Transverse colon (tissue), 4 donors: Measurements from ENCODE around the gene TREH. TPM values are rescaled to one million over a fixed set of nuclear protein-coding genes. Genes with fewer than 3 reads are reported as not detected.

Experiments used
- DNase-seq: peaks from one replicate; pipeline ENCODE4 v3.0.0-alpha.2; 2019
- H3K27ac ChIP-seq, 4 donors: fragments of 200-600 bp; sonication (generic); 2 replicates each; pipeline ENCODE4 v1.5.1; 2016 to 2018; ENCODE audit warnings: inconsistent platforms in 4 of 4
- H3K27me3 ChIP-seq: fragments of 200-600 bp; sonication (generic); 2 replicates; pipeline ENCODE4 v1.5.1; 2017; ENCODE audit warnings: inconsistent platforms
- H3K36me3 ChIP-seq, 4 donors: fragments of 200-600 bp; sonication (generic); 2 replicates each; pipeline ENCODE4 v1.5.1; 2017 to 2019; ENCODE audit warnings: inconsistent platforms in 4 of 4
- H3K4me1 ChIP-seq, 4 donors: fragments of 200-600 bp; sonication (generic); 2 replicates each; pipeline ENCODE4 v1.5.1; 2017 to 2020; ENCODE audit warnings: inconsistent platforms in 4 of 4
- H3K4me3 ChIP-seq, 4 donors: fragments of 200-600 bp; sonication (generic); 1 replicate in 1 of 4; 2 replicates in 3 of 4; pipeline versions ENCODE4 v1.5.1 to v1.6.1; 2017 to 2019; ENCODE audit warnings: inconsistent platforms in 4 of 4
- H3K9me3 ChIP-seq, 2 donors: fragments of 200-600 bp; sonication (generic); 2 replicates each; pipeline ENCODE4 v1.5.1; 2017 to 2019; ENCODE audit warnings: inconsistent platforms in 2 of 2
- CTCF ChIP-seq, 5 experiments: fragments of 200-600 bp in 3 of 5; fragments of 450-650 bp in 2 of 5; sonication (generic) in 3 of 5; IDR thresholded peaks; 1 replicate in 2 of 5; 2 replicates in 3 of 5; pipeline ENCODE4 v1.5.1; 2016 to 2017; ENCODE audit warnings: antibody characterized with exemption in 5 of 5, inconsistent platforms in 3 of 5, mild to moderate bottlenecking in 2 of 5, moderate library complexity in 1 of 5
- EP300 ChIP-seq: sonication (generic); formaldehyde crosslinking; IDR thresholded peaks from one replicate; pipeline ENCODE4 v1.6.1; 2017; ENCODE audit warnings: antibody characterized with exemption, low read depth
- POLR2A ChIP-seq: fragments of 450-650 bp; IDR thresholded peaks from one replicate; pipeline ENCODE4 v1.6.1; 2016; ENCODE audit warnings: antibody characterized with exemption, mild to moderate bottlenecking, moderate library complexity
- POLR2AphosphoS5 ChIP-seq, 3 donors: sonication (generic); formaldehyde crosslinking; IDR thresholded peaks; one replicate each; pipeline ENCODE4 v1.6.1; 2016; ENCODE audit warnings: antibody characterized with exemption in 3 of 3
- WGBS, 2 donors: methylation state at CpG; one replicate each; pipeline ENCODE4 v1.1.5; 2018; ENCODE audit warnings: low coverage in 1 of 2; 5-methylcytosine and 5-hydroxymethylcytosine counted together
- in situ Hi-C, 4 donors: fragments of 200-750 bp; cut with MboI; loops; one replicate each; pipeline versions ENCODE4 v1.15.0 to v1.15.1; 2017; ENCODE audit warnings: low sequenced_read_pairs in 3 of 4, low pct_ligation_motif_present in 1 of 4, low pct_unique_long_range_greater_than_20kb in 1 of 4
- intact Hi-C: fragments of 100-400 bp; cut with DNase I; formaldehyde crosslinking; loops from one replicate; pipeline ENCODE4 v1.15.1; 2023; ENCODE audit warnings: low total_unique reads
- total RNA-seq, 4 donors: library from RNA; depleted of rRNA; stranded (reverse); fragments of >200 nt; gene quantifications; one replicate each; pipeline ENCODE4 v1.1.0, GENCODE V29; 2016

The TREH gene
- total RNA-seq, 4 donors from 2014 or later, result 4.9 to 5.6 TPM; not detected in 2

- Histone ChIP-seq H3K27ac (peak overlapping the region; percentile 74 to 90 (median 80)), H3K4me3 (peak overlapping the region in 2 of 4 donors; percentile 43 to 56), H3K4me1 (peaks cover 16 to 55% (median 41%) of the 10 kb centered on the region in 4 donors), H3K9me3 (no peaks in the 10 kb centered on the region), H3K36me3 (no peaks in the 10 kb centered on the region), H3K27me3 (no peaks in the 10 kb centered on the region)
- WGBS, 2 donors, result 49% methylated on average over 9 of the region's 9 CpGs; no CpG with 5 or more reads in 1 of the 2 donors
- intact Hi-C loops, result no loop called here
- TF ChIP-seq POLR2AphosphoS5 (IDR thresholded peaks at IDR 0.05) (peak in 2 of 3 donors; percentile 38 to 66), EP300 (no peak), CTCF (IDR thresholded peaks at IDR 0.05) (no peak)
- DNase-seq, result no peak
- in situ Hi-C loops, result no loop called here
Observed at GRCh38 chr11:118622376-118623268, 56.8 kb downstream of the TREH start.

- 48% methylated on average over 4 of the region's 4 CpGs; no CpG with 5 or more reads in 1 of the 2 donors for WGBS, 2 donors
- no peaks in the 10 kb centered on the region for H3K36me3 ChIP-seq
- H3K27me3 ChIP-seq, result no peaks in the 10 kb centered on the region
- no peak for DNase-seq
- H3K27ac ChIP-seq, result peak overlapping the region; percentile 74 to 90 (median 80)
- TF ChIP-seq EP300 (no peak), CTCF (IDR thresholded peaks at IDR 0.05) (no peak), POLR2AphosphoS5 (IDR thresholded peaks at IDR 0.05) (no peak), POLR2A (no peak)
- H3K4me3 ChIP-seq, result peak overlapping the region in 3 of 4 donors; percentile 38 to 56 (median 43)
- in situ Hi-C loops (no loop called here), intact Hi-C loops (no loop called here)
- H3K9me3 ChIP-seq, result no peaks in the 10 kb centered on the region
- peaks cover 16 to 63% (median 44%) of the 10 kb centered on the region in 4 donors for H3K4me1 ChIP-seq
Observed at GRCh38 chr11:118621784-118622375, 57.6 kb downstream of the TREH start.

- in situ Hi-C loops (no loop called here), intact Hi-C loops (no loop called here)
- H3K27ac ChIP-seq, result peak overlapping the region; percentile 74 to 90 (median 80)
- H3K36me3 ChIP-seq, result no peaks in the 10 kb centered on the region
- H3K4me3 ChIP-seq, result peak overlapping the region; percentile 16 to 56 (median 40)
- peak; percentile 82 for DNase-seq
- peaks cover 16 to 65% (median 44%) of the 10 kb centered on the region in 4 donors for H3K4me1 ChIP-seq
- no peaks in the 10 kb centered on the region for H3K27me3 ChIP-seq
- TF ChIP-seq POLR2AphosphoS5 (IDR thresholded peaks at IDR 0.05) (peak in 2 of 3 donors; percentile 22 to 38), EP300 (no peak), CTCF (IDR thresholded peaks at IDR 0.05) (no peak)
- 7 to 48% methylated on average over 5 to 38 of the region's 38 CpGs for WGBS, 2 donors
- H3K9me3 ChIP-seq, result no peaks in the 10 kb centered on the region
Observed at GRCh38 chr11:118621071-118621783, 58.2 kb downstream of the TREH start.

- Histone ChIP-seq H3K27ac (peak overlapping the region; percentile 74 to 90 (median 80)), H3K4me3 (peak overlapping the region in 1 of 4 donors; percentile 56), H3K4me1 (peaks cover 16 to 65% (median 44%) of the 10 kb centered on the region in 4 donors), H3K9me3 (no peaks in the 10 kb centered on the region), H3K27me3 (no peaks in the 10 kb centered on the region), H3K36me3 (no peaks in the 10 kb centered on the region)
- intact Hi-C loops, result no loop called here
- TF ChIP-seq POLR2A, result no peak
- TF ChIP-seq CTCF (IDR thresholded peaks at IDR 0.05), result no peak
- no peak for TF ChIP-seq POLR2AphosphoS5 (IDR thresholded peaks at IDR 0.05)
- no peak for TF ChIP-seq EP300
- no peak for DNase-seq
- 66% methylated on average over 7 of the region's 7 CpGs; no CpG with 5 or more reads in 1 of the 2 donors for WGBS, 2 donors
- in situ Hi-C loops, result no loop called here
Observed at GRCh38 chr11:118620529-118621070, 58.9 kb downstream of the TREH start.
